Hippocampal formation (tissue), 2 donors: ENCODE measurements around the gene SLC6A8.
A peak's percentile ranks its signal among the peaks of the same experiment; 100 is the strongest.
"Not testable (repeated sequence)": the region's sequence is repeated elsewhere in the genome, so short reads cannot be mapped to it uniquely, and the experiment has no call there.

Experiments used
- DNase-seq, 2 donors: peaks; one replicate each; lab custom pipeline; 2025; lab: John Stamatoyannopoulos, UW

The SLC6A8 gene

DNA sequence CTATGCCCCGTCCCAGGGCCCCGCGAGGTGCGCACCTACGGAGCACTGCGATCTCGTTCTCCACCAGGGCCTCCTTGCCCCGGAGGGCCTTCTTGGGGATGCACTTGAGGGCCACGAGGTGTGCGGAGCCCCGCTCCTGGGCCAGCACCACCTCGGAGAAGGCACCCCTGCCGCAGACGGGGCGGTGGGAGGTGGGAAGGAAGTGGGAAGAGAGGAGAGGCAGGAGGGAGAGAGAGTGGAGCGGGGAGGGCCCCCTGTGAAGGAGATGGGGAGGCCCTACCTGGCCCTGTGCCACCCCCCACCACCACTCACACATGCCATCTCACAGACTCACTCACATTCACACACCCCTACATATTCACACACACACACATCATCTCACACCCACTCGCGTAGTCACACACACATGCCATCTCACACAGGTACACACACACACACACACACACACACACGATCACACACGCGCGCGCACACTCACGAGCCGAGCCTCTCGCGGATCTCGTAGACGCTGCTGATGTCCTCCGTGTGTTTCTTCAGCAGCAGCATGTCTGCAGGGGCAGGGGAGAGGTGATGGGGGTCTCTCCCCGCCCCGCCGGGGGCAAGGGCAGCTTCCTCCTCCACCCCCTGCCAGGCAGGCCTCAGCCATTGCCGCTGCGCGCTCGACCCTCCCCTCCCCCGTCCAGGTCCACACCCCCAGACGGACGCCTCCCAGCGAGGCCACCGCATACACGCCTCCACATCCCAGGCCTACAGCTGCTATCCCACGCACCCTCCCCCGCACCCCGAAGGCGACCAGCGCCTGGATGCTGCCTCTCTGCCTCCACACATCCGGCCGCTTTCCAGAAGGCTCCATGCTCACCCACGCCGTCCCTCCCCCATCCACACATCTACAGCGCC, 14.9 kb upstream of the SLC6A8 start:
- DNase-seq = no peak

DNA sequence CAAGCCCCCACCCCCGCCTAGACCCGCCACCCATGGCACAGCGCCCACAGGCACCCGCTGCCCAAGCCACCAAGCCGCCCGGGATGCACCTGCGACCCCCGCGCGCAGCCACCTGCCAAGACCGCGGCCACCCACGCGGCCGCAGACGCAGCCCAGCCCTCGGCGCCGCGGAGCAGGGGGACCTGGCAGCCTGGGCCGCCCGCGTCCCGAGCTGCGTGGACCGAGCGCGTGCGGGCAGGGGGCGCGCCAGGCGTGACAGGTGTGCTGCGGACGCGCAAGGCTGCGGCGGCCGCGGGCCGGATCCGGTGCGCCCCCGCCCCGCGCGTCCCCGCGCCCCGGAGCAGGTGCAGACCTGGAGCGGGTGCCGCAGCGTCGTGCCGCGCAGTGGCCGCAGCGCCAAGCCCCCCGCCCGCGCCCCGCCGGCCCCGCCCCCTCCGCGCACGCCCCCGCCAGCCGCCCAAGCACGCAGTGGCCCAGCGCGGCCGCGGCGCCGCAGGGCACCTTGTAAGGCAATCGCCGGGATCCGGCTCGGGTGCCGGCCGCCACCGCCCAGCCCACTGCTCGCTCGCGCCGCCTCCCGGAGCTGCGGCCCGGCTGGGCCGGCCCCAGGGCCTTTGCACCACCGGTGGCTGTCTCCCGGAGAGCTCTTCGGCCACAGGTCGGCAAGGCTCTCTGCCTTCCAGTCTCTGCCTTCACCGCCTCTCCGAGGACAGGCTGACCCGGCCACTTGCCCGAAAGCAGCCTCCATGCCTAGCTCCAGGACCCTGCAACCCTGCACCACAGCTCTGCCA, 14.1 kb upstream of the SLC6A8 start, which contains the start of gene PNCK:
PNCK (minus strand) TSS at position 386 of the 791 bp plus-strand sequence. CDS start 737 bp downstream, outside the sequence.
- no peak for DNase-seq

DNA sequence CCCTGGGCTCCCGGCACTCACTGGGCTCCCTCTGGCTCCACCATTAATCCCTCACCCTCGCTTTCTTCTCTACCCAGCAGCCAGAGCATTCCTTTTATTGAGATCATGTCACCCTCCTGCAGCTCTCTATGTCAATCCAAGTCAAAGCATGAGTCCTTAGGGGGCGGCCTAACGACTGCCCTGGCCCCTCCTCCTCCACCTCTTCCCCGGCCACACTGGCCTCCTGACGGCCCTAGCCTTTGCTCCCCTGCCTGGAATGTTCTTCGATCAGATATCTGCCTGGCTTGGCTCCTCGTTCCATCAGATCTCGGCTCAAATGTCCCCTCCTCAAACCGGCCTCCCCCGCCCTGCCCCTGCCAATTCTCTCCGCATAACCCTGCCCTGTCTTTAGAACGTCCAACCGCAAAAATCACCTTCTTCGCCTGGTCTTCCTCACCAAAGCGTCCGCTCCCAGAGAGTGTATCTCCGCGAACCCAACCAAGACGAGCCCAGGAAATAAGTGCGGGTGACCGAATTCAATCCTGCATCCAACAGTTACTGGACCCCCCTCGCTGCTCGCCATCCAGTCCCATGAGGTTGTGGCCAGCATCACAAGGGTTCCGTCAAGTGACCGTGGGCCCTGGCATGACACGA, 13.4 kb upstream of the SLC6A8 start:
- no peak for DNase-seq

DNA sequence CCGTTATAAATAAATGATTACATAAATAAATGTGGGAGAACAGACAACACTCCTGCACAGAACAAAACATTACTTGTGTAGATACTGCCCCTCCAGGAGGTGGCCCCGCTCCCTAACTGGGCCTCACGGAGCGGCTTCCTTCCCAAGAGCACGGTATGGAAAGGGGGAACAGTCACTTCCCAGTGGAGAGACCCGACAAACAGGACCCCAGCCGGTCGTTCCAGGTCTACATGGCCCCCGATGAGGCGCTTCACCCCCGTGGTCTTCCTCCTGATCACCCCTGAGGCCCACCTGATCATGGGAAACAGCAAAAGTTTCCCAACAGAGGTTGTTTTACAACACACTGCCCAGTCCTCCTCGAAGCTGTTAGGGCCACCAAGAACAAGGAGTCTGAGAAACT, 6.6 kb upstream of the SLC6A8 start:
- no peak for DNase-seq

DNA sequence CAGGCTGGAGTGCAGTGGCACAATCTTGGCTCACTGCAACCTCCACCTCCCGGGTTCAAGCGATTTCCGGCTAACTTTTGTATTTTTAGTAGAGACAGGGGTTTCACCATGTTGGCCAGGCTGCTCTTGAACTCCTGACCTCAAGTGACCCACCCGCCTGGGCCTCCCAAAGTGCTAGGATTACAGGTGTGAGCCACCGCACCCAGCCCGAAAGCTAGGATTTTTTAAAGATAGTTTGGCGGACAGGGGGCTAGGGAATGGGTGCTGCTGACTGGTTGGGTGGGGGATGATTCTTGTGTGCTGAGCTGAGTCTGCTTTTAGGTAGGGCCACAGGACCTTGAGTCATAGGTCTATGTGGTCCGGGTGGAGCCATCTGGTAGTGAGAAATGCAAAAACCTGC, 4.2 kb upstream of the SLC6A8 start:
- not testable (repeated sequence) for DNase-seq

DNA sequence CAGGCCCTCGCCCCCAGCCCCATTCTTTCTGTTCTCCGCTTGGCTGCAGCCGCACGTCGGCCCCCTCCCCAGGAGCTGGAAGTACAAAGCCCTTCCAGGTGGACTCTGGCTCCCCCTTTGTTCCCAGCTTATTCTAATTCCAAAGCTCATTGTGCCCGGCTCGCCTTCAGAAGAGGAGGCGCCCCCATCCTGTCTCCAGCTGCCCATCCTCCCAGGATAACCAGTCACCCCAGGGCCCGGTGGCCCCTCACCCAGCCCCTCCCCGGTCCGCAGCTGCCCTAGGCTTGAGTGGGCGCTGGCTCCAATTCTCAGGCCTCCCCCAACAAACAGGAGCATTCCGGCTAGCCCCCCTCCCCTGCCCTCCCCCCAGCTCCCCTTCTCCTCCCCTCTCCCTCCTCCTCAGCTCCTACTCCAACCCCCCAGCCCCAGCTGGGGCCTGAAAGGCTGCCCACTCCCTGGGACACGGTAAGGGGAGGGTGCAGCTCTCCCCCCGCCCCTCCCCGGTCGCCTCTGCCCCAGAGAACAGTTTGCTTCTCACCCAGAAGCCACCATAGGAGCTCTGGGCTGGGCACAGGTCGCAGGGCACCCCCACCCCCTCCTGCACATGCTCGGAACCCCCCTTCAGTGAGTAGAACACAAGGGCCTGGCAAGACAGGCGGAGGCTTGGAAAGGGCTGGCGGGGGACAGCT, 3.1 kb upstream of the SLC6A8 start:
- no peak for DNase-seq

DNA sequence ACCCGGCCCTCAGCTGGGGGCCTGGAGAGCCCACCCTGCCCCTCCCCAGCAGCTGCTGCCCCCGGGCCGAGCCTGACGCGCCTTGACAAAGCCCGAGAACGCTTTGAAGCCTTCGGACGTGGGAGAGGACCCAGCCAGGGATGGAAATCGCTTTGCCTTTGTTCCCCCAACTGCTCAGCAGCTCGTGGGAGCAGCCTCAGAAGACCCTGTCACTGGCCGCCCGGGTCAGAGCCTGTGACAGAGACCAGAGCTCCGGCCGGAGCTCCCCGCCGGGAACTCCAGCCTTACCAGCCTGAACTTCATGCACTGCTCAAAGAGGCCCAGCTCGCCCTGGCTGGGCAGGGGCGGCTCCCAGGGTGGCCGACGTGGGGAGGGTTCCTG, 2.6 kb upstream of the SLC6A8 start:
- no peak for DNase-seq

DNA sequence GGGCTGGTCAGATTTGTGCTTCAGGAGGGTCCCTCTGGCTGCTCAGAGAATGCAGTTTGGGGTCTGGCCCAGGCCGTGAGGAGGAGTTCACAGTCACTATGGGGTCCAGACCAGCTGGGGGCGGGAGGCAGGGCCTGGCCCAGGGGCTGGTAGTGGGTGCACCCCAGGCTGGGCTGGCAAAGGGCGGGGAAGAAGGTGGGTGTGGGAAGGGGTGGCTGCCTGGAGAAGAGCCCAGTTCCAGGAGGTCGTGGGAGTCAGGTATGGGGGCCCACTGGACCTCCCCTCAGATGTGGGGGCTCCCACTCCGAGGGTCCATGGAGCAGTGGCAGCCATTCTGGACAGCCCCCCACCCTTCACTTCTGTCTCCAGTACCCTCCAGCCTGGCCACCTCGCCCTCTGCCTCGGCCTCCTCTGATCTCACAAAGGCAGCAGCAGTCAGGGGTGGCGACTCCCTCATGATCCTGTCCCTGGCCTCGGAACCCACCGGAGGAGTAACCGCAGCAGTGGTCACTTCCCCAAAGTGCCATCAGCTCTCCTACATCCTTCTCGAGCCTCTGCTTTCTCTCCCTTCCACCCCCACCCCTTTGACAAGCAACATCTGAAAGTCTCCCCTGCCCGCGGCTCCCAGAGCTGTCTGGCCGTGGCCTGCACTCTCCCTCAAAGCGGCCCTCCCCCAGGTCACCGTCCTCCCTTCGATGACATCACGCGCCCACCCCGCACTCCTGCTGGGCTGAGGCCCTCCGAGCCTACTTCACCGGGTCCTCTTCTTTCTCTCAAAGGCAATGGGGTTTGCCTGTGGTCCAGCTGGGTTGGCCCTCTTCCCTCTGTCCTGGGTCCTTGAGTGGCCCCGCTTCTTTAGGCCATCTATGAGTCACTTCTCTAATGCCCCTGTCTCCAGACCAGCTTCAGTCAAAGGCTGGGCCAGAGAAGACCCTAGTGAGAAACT, 1.7 kb upstream of the SLC6A8 start:
- no peak for DNase-seq

DNA sequence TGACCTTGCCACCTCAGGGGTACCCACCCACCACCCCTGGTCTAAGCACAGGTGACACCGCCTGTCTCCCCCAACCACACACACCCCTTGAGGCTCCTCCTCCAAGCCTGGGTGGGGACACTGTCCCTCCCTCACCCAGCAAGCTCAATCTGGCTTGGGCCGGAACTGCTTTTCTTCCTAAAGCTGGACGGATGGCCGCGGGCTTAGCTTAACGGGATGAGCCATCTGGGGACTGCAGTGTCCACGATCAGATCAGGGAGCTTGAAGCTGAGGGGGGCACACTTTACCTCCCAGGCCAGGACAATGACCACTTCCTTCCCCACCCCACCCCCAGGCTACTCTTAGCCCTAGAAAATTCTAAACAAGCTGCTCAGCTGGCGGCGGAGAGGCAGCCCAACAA, 1.0 kb upstream of the SLC6A8 start:
- no peak for DNase-seq

DNA sequence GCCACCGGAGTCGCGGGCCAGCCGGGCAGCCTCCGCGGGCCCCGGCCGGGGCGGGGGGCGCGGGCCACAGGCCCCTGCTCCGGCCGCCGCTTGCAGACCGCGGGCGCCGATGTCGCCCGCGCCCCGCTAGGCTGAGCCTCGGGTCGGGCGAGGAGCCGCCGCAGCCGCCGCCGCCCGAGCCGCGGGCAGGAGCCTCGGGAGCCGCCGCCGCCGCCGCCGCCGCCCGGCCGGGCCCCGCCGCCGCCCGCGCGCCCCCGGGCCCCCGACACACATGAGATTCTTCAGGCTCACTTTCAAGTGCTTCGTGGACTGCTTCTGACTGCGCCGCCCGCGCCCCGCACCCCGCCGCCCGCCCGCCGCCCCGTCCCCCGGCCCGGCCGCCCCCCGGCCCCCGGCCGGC, 345 bp downstream of the SLC6A8 start:
- no peak for DNase-seq

DNA sequence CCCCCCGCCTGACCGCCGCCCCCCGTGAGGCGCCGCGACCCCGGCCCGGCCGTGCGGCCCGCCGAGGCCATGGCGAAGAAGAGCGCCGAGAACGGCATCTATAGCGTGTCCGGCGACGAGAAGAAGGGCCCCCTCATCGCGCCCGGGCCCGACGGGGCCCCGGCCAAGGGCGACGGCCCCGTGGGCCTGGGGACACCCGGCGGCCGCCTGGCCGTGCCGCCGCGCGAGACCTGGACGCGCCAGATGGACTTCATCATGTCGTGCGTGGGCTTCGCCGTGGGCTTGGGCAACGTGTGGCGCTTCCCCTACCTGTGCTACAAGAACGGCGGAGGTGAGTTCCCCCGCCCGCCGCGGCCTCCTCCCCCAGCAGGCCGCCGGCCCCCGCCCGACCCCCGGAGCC, 780 bp downstream of the SLC6A8 start:
- no peak for DNase-seq

DNA sequence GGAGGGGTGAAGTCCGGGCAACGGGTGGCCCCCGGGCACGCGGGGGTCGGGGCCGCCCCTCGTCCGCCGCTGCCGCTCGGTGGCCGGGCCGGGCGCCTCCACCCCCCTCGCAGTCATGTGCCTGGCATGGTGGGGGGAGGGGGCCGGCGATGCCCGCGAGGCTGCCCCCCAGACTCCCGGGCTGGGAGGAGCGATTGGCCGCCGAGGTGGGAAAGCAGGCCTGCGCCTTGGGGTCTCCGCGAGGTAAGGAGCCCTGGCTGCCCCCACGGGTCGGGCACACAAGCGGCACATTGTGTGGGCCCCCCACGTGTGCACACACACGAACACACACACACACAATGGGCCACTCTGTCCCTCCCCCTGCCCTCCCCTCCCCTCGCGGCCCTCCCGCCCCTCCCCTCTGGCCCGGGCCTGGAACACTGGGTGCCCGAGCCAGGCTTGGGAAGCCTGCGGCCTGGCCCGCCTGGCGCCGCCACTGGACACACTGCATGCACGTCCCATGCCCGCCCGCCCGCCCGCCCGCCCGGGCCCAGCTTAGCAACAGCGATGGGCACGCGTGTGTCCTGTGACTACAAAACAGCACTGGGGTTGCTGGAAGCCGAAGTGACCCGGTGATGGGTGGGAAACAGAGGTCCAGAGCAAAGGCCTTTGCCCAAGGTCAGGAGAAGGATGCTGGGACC, 1.3 kb downstream of the SLC6A8 start:
- DNase-seq = peak; percentile 40 to 63

DNA sequence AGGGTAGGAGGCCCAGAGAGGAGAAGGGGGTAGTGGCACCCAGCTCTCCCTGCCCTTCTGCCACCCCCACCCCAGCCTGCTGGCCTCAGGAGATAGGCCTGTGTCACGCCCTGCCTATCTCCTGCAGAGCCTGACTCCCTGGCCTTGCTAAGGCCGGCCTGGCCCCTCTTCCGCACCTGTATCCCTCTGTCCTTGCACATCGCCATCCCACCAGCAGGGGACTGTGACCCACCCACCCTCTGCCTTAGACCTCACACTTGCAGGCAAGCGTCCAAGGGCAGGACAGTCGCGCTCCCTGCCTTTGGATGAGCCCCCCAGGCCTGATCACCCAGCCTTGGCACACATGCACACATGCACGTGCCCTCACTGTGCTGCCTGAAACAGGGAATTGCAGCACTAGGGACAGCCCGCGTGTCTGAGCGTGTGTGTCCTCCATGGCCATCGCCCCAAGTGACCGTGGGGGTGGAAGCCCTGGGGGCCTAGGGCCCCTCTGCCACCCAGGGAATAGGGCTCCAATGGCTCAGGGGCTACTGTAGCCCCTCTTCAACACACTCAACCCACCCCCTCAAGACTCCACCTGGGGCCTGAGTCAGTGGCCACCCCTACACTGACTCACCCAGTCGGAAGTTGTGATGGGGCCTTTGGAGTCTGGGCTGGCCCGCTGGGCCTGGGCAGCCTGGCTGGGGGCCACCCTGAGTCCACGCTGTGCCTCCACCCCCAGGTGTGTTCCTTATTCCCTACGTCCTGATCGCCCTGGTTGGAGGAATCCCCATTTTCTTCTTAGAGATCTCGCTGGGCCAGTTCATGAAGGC, 2.1 kb downstream of the SLC6A8 start:
- no peak for DNase-seq

DNA sequence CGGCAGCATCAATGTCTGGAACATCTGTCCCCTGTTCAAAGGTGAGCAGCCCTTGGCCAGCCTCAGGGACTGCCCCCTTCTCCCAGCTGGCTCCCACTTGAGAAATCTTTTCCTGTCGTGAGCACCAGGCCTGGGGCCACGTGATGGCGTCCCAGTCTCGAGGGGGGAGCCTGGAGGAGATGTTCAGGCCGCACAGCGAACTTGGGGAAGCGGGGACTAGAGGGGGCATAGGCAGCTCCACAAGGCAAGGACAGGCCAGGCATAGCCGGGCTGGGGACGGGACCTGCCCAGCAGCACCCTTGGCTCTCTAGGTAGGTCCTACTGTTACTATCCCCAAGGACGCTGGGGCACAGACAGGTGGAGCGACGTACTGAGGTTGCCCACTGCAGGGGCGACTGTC, 2.7 kb downstream of the SLC6A8 start:
- DNase-seq = no peak

DNA sequence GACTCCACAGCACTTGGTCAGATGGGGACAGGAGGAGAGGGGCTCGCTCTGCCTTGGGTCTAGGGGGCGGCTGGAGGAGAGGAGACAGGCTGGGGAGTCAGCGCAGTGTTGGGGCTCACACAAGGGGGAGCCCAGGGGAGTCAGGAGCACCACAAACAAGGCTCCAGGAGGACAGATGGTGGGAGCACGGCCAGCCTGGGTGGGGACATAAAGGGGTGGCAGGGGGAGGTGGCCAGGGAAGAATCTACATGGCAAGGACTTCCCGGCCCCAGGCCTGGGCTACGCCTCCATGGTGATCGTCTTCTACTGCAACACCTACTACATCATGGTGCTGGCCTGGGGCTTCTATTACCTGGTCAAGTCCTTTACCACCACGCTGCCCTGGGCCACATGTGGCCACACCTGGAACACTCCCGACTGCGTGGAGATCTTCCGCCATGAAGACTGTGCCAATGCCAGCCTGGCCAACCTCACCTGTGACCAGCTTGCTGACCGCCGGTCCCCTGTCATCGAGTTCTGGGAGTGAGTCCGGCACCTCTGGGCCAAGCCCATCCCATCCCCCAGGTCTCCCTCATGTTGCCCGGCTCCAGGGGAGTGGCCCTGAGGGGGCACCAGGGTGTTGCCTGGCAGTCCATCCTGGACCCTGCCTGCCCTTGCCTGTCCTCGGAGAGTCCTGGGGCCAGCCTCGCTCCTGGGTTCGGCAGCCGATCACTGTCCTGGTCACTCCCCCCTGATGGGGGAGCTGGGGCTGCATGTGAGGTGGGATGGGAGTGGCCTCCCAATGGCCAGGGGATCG, 3.5 kb downstream of the SLC6A8 start:
- DNase-seq = not testable (repeated sequence)

DNA sequence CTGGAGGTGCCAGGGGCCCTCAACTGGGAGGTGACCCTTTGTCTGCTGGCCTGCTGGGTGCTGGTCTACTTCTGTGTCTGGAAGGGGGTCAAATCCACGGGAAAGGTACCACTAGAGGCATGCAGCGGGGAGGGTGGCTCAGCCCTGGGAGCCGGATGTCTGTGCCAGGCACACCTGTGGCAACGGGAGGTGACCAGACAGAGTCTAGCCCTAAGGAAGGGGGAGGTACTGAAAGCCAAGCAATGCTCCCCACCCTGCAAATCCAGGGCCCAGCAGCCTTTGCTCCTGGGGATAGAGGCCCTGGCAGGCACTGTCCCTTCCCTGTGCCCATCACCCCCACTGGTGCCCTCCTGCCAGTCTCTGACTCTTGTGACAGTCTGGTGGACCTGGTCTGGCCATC, 4.3 kb downstream of the SLC6A8 start:
- DNase-seq = no peak

DNA sequence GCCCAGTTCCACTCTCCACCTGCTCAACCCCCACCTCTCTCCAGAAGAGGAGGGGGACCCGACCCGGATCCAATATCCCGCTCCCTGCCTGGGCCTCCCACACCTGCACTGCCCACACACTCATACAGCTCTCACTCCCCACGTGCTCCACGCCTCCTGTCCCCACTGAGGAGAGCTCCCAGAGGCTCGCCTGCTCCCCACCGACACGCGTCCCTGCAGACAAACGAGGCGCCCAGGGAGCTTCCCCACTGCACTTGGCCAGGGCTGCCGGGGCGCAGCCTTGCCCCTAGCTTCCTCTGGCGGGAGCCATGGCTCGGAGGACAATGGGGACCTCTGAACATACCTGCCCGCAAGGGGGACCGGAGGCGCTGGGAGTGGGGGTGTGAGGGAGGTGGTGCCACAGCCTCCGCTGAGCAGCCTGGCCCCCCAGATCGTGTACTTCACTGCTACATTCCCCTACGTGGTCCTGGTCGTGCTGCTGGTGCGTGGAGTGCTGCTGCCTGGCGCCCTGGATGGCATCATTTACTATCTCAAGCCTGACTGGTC, 5.0 kb downstream of the SLC6A8 start:
- DNase-seq = no peak
